DMS79 treated with DMSO at 0.1 percent for 48 hours (cell line): ENCODE results near the gene MMP26.
"Not testable (repeated sequence)": the region's sequence is repeated elsewhere in the genome, so short reads cannot be mapped to it uniquely, and the experiment has no call there.

Source experiments
- DNase-seq: peaks from one replicate; lab custom pipeline; 2025; lab: John Stamatoyannopoulos, UW

The MMP26 gene

GRCh38 chr11:4722616-4723534, 18.3 kb downstream of the MMP26 start:
- DNase-seq, result not testable (repeated sequence)

DNA sequence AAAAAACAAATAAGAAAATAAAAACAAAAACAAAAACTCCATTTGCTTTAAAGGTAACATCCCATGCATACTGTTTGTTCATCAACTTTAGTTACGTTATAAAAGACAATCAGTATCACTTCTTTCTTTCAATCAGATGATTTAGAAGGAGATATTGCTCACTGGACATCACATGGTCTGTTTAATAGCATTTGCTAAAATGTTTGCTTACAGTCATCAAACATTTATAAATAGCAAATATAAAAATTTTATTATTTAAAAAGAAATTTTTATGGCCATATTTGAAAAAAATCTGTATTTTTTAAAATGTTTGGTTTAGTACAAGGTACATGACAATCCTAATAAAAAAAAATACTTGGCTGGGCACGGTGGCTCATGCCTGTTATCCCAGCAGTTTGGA, 22.6 kb downstream of the MMP26 start:
- DNase-seq, result no peak

DNA sequence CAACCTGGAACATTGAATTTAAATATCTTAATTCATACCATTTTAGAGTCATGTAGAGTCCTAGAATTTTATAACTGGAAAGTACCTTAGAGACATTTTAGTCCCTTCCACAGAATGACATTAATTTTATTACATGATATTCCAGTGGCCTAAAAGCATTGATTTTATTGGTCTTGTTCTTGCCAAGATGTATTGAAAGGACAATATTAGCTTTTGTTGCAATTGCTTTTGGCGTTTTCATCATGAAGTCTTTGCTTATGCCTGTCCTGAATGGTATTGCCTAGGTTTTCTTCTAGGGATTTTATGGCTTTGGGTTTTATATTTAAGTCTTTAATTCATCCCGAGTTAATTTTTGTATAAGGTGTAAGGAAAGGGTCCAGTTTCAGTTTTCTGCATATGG, 36.2 kb downstream of the MMP26 start:
- no peak for DNase-seq

DNA sequence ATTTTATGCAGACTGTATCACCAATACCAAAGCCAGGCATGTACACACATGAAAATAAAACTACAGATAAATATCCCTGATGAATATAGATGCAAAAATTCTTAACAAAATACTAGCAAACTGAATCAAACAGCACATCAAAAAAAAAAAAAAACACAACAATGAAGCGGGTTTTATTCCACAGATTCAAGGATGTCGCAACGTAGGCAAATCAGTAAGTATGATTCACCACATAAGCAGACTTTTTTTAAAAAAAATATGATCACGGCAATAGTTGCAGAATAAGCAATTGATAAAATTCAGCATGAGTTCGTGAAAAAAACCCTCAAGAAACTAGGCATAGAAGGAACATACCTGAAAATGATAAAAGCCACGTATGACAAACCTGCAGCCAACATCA, 43.9 kb downstream of the MMP26 start:
- no peak for DNase-seq

GRCh38 chr11:4751201-4751600, 46.6 kb downstream of the MMP26 start:
- DNase-seq, result no peak
